OCI-LY1 (cell line): ENCODE data around the gene TSHR.

Source experiments
- H2AFZ ChIP-seq: fragments of 200-600 bp; sonication (generic), shearing (Covaris generic); 2 replicates; pipeline ENCODE4 v1.6.0; 2014; ENCODE audit warnings: antibody characterized with exemption, mild to moderate bottlenecking, low read length
- H3F3A ChIP-seq: fragments of 200-600 bp; sonication (generic), shearing (Covaris generic); 2 replicates; pipeline ENCODE4 v1.6.0; 2014; ENCODE audit warnings: mild to moderate bottlenecking, antibody characterized with exemption, low read length, moderate library complexity; ENCODE audit not compliant: insufficient read depth
- H3K27ac ChIP-seq: fragments of 200-600 bp; sonication (generic); 2 replicates; pipeline ENCODE4 v1.5.1; 2014; ENCODE audit warnings: low read length, mixed run types, mild to moderate bottlenecking, low read depth; ENCODE audit not compliant: poor library complexity, severe bottlenecking
- H3K27me3 ChIP-seq: fragments of 200-600 bp; sonication (generic); 2 replicates; pipeline ENCODE4 v1.6.0; 2014; ENCODE audit warnings: antibody characterized with exemption, mild to moderate bottlenecking, low read length, moderate library complexity; ENCODE audit not compliant: insufficient read depth
- H3K36me3 ChIP-seq: fragments of 200-600 bp; sonication (generic); 2 replicates; pipeline ENCODE4 v1.6.1; 2014; ENCODE audit warnings: mild to moderate bottlenecking, antibody characterized with exemption, low read length, moderate library complexity, mixed read lengths; ENCODE audit not compliant: insufficient read depth
- H3K4me1 ChIP-seq: fragments of 200-600 bp; sonication (generic); 2 replicates; pipeline ENCODE4 v1.5.1; 2014; ENCODE audit warnings: mild to moderate bottlenecking, low read length, moderate library complexity; ENCODE audit not compliant: insufficient read depth, severe bottlenecking
- H3K4me2 ChIP-seq: fragments of 200-600 bp; sonication (generic), shearing (Covaris generic); 2 replicates; pipeline ENCODE4 v1.6.1; 2014; ENCODE audit warnings: low read length
- H3K4me3 ChIP-seq: fragments of 200-600 bp; sonication (generic); 2 replicates; pipeline ENCODE4 v1.5.1; 2014; ENCODE audit warnings: low read length, low read depth, mild to moderate bottlenecking, mixed read lengths; ENCODE audit not compliant: poor library complexity, severe bottlenecking
- H3K79me2 ChIP-seq: fragments of 200-600 bp; shearing (Covaris generic); 2 replicates; pipeline ENCODE4 v1.6.1; 2016; ENCODE audit warnings: mixed run types, low read length, mixed read lengths; ENCODE audit not compliant: insufficient read depth
- H3K9ac ChIP-seq: fragments of 200-600 bp; sonication (generic), shearing (Covaris generic); 2 replicates; pipeline ENCODE4 v1.6.1; 2014; ENCODE audit warnings: mild to moderate bottlenecking, low read length, mixed read lengths
- H3K9me2 ChIP-seq: fragments of 200-600 bp; sonication (generic), shearing (Covaris generic); 2 replicates; pipeline ENCODE4 v1.6.1; 2014; ENCODE audit warnings: low read depth, mild to moderate bottlenecking, low read length, mixed read lengths
- H3K9me3 ChIP-seq: fragments of 200-600 bp; shearing (Covaris generic); 2 replicates; pipeline ENCODE4 v1.6.1; 2014; ENCODE audit warnings: low read length, mixed read lengths
- H4K20me1 ChIP-seq: fragments of 200-600 bp; sonication (generic), shearing (Covaris generic); 2 replicates; pipeline ENCODE4 v1.6.0; 2016; ENCODE audit warnings: mild to moderate bottlenecking, low read length; ENCODE audit not compliant: insufficient read depth
- EZH2 ChIP-seq: fragments of 200-600 bp; sonication (generic), shearing (Covaris generic); IDR thresholded peaks from 2 replicates; pipeline ENCODE4 v1.8.0; 2017; ENCODE audit warnings: borderline replicate concordance, mixed run types, mild to moderate bottlenecking, antibody characterized with exemption, low read length, moderate library complexity, mixed read lengths
- TF ChIP-seq, protein P1 (sequence below): fragments of 200-600 bp; sonication (generic), shearing (Covaris generic); IDR thresholded peaks from 2 replicates; pipeline ENCODE4 v1.5.1; 2017; ENCODE audit warnings: mild to moderate bottlenecking, antibody characterized with exemption, low read length, moderate library complexity, mixed read lengths

TSHR gene

DNA sequence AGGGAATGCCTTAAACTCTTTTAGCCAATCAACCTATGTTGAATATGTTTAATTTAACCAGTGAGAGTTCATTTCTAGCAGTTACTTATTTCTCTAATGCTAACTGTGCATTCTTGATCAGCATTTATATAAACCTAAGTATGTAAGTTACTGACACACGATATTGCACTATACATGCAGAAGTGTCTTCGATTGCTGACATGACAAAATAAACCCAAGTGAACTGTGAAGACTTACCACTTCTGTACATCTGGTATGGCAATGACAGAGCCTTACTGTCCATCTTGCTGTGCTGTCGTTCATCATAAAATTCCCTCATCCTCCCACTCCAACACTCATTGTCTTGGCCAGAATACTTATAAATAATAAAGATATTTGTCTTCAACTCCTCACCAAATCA, 131.8 kb downstream of the TSHR start:
- H3K9me2 ChIP-seq, result no peaks in the 10 kb centered on the region
- H3K27me3 ChIP-seq, result no peaks in the 10 kb centered on the region
- no peaks in the 10 kb centered on the region for H3K4me1 ChIP-seq
- no peak overlapping the region for H3K4me3 ChIP-seq
- H2AFZ ChIP-seq, result no peak overlapping the region
- H4K20me1 ChIP-seq, result no peaks in the 10 kb centered on the region
- TF ChIP-seq, protein P1, sequence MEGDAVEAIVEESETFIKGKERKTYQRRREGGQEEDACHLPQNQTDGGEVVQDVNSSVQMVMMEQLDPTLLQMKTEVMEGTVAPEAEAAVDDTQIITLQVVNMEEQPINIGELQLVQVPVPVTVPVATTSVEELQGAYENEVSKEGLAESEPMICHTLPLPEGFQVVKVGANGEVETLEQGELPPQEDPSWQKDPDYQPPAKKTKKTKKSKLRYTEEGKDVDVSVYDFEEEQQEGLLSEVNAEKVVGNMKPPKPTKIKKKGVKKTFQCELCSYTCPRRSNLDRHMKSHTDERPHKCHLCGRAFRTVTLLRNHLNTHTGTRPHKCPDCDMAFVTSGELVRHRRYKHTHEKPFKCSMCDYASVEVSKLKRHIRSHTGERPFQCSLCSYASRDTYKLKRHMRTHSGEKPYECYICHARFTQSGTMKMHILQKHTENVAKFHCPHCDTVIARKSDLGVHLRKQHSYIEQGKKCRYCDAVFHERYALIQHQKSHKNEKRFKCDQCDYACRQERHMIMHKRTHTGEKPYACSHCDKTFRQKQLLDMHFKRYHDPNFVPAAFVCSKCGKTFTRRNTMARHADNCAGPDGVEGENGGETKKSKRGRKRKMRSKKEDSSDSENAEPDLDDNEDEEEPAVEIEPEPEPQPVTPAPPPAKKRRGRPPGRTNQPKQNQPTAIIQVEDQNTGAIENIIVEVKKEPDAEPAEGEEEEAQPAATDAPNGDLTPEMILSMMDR, result no peak
- TF ChIP-seq EZH2, result no peak
- H3K36me3 ChIP-seq, result no peaks in the 10 kb centered on the region
- H3K9ac ChIP-seq, result no peak overlapping the region
- H3K4me2 ChIP-seq, result no peak overlapping the region
- no peaks in the 10 kb centered on the region for H3K79me2 ChIP-seq
- no peaks in the 10 kb centered on the region for H3F3A ChIP-seq
- no peaks in the 10 kb centered on the region for H3K9me3 ChIP-seq
- no peak overlapping the region for H3K27ac ChIP-seq

DNA sequence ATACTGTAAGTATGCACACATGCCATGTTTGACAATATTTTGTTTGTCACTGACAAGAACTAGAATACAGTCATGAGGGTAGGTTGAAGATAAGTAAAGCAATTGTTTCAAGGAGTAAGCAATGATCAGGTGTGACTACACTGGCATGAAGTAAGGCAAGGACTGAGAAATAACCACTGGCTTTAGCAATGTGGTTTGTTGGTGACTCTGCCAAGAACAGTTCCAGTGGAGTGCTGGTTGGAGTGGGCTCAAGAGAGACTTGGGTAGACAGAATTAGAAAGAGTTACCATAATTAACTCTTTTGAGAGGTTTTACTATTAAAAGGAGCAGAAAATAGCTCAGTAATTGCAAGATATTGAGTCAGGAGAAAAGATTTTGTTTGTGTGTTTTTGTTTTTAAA, 135.7 kb downstream of the TSHR start:
- Histone ChIP-seq H3K36me3 (no peaks in the 10 kb centered on the region), H3K4me2 (no peak overlapping the region), H3K4me3 (no peak overlapping the region)

GRCh38 chr14:81091660-81092059, 136.2 kb downstream of the TSHR start:
- H3K27ac ChIP-seq, result no peak overlapping the region
- H4K20me1 ChIP-seq, result no peaks in the 10 kb centered on the region
- no peak overlapping the region for H3K4me3 ChIP-seq
- H3K79me2 ChIP-seq, result no peaks in the 10 kb centered on the region
- no peaks in the 10 kb centered on the region for H3K36me3 ChIP-seq
- no peaks in the 10 kb centered on the region for H3K9me3 ChIP-seq
- no peak overlapping the region for H3K4me2 ChIP-seq
- H3K9ac ChIP-seq, result no peak overlapping the region
- no peak overlapping the region for H2AFZ ChIP-seq
- TF ChIP-seq, protein P1, result no peak
- TF ChIP-seq EZH2, result no peak
- H3K27me3 ChIP-seq, result no peaks in the 10 kb centered on the region
- H3F3A ChIP-seq, result no peaks in the 10 kb centered on the region
- H3K4me1 ChIP-seq, result no peaks in the 10 kb centered on the region
- no peaks in the 10 kb centered on the region for H3K9me2 ChIP-seq

More for the DNA sequence above, 135.7 kb downstream of the TSHR start:
- H2AFZ ChIP-seq, result no peak overlapping the region
- no peak overlapping the region for H3K9ac ChIP-seq
- no peaks in the 10 kb centered on the region for H3F3A ChIP-seq
- H3K27ac ChIP-seq, result no peak overlapping the region
- no peaks in the 10 kb centered on the region for H3K9me2 ChIP-seq
- no peaks in the 10 kb centered on the region for H3K27me3 ChIP-seq
- TF ChIP-seq EZH2, result no peak
- TF ChIP-seq, protein P1, result no peak
- no peaks in the 10 kb centered on the region for H3K79me2 ChIP-seq
- H4K20me1 ChIP-seq, result no peaks in the 10 kb centered on the region
- H3K4me1 ChIP-seq, result no peaks in the 10 kb centered on the region
- no peaks in the 10 kb centered on the region for H3K9me3 ChIP-seq
